ENCODE data around the gene TPM1. TPM values are rescaled to one million over a fixed set of nuclear protein-coding genes. Genes with fewer than 3 reads are reported as not detected.

Gene TPM1
- total and polyA plus RNA-seq, 4 donors, result 64.7 to 101 (median 71.5) TPM

- no peaks in the 10 kb centered on the region for H3K27me3 ChIP-seq (ENCODE audit: control insufficient read depth in 4 of 4, insufficient read depth in 4 of 4, low read length in 3 of 4)
- TF ChIP-seq TAF1 (conservative IDR thresholded peaks at IDR 0.05) (no peak), HNF4G (IDR thresholded peaks at IDR 0.05) (no peak), RAD21 (IDR thresholded peaks at IDR 0.05) (no peak), FOXA2 (IDR thresholded peaks at IDR 0.05) (no peak), YY1 (IDR thresholded peaks at IDR 0.05) (no peak), RXRA (IDR thresholded peaks at IDR 0.05) (no peak), GABPA (IDR thresholded peaks at IDR 0.05 in 1 of 2, conservative IDR thresholded peaks at IDR 0.05 in 1 of 2) (no peak), NR2F2 (IDR thresholded peaks at IDR 0.05) (no peak), HNF4A (conservative IDR thresholded peaks at IDR 0.05) (no peak), REST (IDR thresholded peaks at IDR 0.05) (no peak), EGR1 (IDR thresholded peaks at IDR 0.05; ENCODE audit: low read depth in 2 of 2) (no peak), FOXA1 (IDR thresholded peaks at IDR 0.05) (no peak), SP1 (IDR thresholded peaks at IDR 0.05) (no peak), MAX (IDR thresholded peaks at IDR 0.05) (no peak), JUND (IDR thresholded peaks at IDR 0.05) (no peak)
- TF ChIP-seq, protein P1, sequence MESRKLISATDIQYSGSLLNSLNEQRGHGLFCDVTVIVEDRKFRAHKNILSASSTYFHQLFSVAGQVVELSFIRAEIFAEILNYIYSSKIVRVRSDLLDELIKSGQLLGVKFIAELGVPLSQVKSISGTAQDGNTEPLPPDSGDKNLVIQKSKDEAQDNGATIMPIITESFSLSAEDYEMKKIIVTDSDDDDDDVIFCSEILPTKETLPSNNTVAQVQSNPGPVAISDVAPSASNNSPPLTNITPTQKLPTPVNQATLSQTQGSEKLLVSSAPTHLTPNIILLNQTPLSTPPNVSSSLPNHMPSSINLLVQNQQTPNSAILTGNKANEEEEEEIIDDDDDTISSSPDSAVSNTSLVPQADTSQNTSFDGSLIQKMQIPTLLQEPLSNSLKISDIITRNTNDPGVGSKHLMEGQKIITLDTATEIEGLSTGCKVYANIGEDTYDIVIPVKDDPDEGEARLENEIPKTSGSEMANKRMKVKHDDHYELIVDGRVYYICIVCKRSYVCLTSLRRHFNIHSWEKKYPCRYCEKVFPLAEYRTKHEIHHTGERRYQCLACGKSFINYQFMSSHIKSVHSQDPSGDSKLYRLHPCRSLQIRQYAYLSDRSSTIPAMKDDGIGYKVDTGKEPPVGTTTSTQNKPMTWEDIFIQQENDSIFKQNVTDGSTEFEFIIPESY (IDR thresholded peaks at IDR 0.05), result no peak
- TF ChIP-seq, protein P2, sequence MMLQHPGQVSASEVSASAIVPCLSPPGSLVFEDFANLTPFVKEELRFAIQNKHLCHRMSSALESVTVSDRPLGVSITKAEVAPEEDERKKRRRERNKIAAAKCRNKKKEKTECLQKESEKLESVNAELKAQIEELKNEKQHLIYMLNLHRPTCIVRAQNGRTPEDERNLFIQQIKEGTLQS (IDR thresholded peaks at IDR 0.05), result no peak
- TF ChIP-seq, protein P3, sequence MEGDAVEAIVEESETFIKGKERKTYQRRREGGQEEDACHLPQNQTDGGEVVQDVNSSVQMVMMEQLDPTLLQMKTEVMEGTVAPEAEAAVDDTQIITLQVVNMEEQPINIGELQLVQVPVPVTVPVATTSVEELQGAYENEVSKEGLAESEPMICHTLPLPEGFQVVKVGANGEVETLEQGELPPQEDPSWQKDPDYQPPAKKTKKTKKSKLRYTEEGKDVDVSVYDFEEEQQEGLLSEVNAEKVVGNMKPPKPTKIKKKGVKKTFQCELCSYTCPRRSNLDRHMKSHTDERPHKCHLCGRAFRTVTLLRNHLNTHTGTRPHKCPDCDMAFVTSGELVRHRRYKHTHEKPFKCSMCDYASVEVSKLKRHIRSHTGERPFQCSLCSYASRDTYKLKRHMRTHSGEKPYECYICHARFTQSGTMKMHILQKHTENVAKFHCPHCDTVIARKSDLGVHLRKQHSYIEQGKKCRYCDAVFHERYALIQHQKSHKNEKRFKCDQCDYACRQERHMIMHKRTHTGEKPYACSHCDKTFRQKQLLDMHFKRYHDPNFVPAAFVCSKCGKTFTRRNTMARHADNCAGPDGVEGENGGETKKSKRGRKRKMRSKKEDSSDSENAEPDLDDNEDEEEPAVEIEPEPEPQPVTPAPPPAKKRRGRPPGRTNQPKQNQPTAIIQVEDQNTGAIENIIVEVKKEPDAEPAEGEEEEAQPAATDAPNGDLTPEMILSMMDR (IDR thresholded peaks at IDR 0.05; ENCODE audit: low read depth, low read length, missing input control), result no peak
- WGBS, result 97% methylated on average over 11 of the region's 11 CpGs
- no peak overlapping the region for H3K9ac ChIP-seq (ENCODE audit: low read depth in 1 of 2, low read length in 2 of 2)
- no peaks in the 10 kb centered on the region for H3K36me3 ChIP-seq (ENCODE audit: control insufficient read depth in 4 of 4, insufficient read depth in 3 of 4, low read depth in 1 of 4, low read length in 3 of 4)
- H3K4me3 ChIP-seq (ENCODE audit: low read depth in 1 of 3, low read length in 3 of 3), result no peak overlapping the region
- no peaks in the 10 kb centered on the region for H3K4me1 ChIP-seq (ENCODE audit: control insufficient read depth in 4 of 4, insufficient read depth in 4 of 4, low read length in 3 of 4)
- H3K9me3 ChIP-seq (ENCODE audit: control insufficient read depth in 4 of 4, low read length in 3 of 4), result no peaks in the 10 kb centered on the region
- H3K27ac ChIP-seq (ENCODE audit: low read depth in 1 of 2, low read length in 2 of 2), result no peak overlapping the region
- DNase-seq (ENCODE audit: low spot score), result no peak
These were observed 41.0 kb downstream of the TPM1 start for GRCh38 chr15:63083541-63083940.

All from liver (tissue), 9 donors.